GM19455 (cell line): ENCODE data around the gene MEGF11.

Source experiments
- ATAC-seq: cut with Tn5 transposase; IDR thresholded peaks from one replicate; pipeline ENCODE4 v1.9.1; 2021; ENCODE audit not compliant: unreplicated experiment

Gene MEGF11

GRCh38 chr15:66148187-66148586, 105.4 kb downstream of the MEGF11 start:
- no peak for ATAC-seq

- ATAC-seq, result no peak
Observed at GRCh38 chr15:66147440-66147839, 106.1 kb downstream of the MEGF11 start.

GRCh38 chr15:66145726-66146182, 107.8 kb downstream of the MEGF11 start:
- ATAC-seq, result no peak

GRCh38 chr15:66144978-66145725, 108.4 kb downstream of the MEGF11 start:
- ATAC-seq, result no peak

GRCh38 chr15:66142285-66142684, 111.3 kb downstream of the MEGF11 start:
- no peak for ATAC-seq

DNA sequence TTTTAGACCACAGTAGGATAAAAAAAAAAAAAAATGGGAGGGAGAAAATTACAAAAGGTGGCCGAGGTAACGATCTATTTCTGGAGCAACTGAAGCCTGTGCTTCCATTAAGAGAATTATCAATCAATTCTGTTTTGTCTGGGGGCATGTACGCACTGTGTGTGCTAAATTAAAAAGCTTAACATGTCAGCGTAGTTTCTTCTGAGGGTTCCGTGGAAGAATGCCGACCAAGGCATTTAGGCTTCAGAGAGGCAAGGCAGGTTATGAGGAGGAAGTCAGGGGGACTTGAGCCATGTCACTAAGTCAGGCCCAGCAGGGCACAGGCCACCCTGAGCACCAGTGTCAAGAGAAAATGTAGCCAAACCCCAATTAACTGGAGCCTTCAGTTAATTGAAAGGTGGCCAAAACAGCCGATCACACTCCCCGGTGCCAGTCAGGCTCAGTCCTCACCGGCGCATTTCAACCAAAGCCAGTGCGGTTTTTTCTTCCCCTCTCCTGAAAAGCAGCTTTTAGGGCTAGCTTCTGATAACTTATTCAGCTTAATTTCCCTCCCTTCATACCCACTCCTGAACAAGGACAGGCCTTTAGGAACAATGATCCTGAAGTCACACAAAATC, 113.9 kb downstream of the MEGF11 start:
- no peak for ATAC-seq

DNA sequence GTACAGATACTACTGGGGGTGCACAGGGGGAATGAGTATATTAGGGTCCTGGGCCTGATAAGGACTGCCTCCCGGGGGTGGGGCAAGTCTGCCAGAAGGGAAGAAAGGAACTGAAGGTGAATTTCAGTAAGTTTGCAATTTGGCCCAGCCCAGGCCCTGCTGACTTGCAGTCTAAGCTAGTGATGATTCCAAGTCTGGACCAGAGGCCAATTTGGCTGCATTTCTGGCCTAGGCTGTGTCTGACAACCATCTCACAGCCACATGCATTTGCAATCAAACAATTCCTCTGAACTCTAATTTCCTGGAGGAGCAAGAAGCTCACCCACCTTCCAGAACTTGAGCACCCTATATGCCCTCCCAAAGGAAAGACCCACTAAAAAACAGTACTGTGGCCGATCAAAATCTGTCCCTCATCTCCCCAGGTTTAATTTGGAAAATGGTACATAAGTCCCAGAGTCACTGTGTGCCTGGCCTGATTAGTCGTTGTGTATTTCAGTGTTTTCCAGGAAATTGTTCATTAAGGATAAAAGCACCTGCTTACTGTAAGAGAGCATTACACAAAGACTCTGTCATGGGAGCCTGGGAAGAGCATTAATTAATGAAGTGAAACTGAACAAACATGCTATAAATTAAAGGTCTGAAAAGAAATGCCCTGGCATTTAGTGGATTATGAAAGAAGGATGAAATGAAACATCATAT, 114.5 kb downstream of the MEGF11 start:
- no peak for ATAC-seq

GRCh38 chr15:66138096-66138783, 115.3 kb downstream of the MEGF11 start:
- ATAC-seq, result no peak

DNA sequence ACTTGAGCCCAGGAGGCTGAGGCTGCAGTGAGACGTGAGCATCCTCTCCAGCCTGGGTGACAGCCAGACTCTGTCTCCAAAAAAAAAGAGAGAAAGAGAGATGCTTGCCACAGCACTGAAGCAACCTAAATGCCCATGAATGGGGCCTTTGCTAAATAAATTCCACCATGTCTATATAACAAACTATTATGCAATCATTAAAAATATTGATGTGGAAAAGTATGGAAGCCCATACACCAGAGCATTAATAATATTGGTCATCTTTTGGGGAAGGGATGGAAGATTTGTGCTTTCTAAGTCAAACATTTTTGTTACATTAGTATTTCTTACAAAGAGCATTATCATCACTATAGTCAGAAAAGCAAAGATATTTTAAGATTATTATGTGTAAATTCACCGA, 116.6 kb downstream of the MEGF11 start:
- ATAC-seq, result no peak

- no peak for ATAC-seq
Observed at GRCh38 chr15:66135664-66136063, 117.9 kb downstream of the MEGF11 start.

GRCh38 chr15:66134284-66134683, 119.3 kb downstream of the MEGF11 start:
- no peak for ATAC-seq

DNA sequence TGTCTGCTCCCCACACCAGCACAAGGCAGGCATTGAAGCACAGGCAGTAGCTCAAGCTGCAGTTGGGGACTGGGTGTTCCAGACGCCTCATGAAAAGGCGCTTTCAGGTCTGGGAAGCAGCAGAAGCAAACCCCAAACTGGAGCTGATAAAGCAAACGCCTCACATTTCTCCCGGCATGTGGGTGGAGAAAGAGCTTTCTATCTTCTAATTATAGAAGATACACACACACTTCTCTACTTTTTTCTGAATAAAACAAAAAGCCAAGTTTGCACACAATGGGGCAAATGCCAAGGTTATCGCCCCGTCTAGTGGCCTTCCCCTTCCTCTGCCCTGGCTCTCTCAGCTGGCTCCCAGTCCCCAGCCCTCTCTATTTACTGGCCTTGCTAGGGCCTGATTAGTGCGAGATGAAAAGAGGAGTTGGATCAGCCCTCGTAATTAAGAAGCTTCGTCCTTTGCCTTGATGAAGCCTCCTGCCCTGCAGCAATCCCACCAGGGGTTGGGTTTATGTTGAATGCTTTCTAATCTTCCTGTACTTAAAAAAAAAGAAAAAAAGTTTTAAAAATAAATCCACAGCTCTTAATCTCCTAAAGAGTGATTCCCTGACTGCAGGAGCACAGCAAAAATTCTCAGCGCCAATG, 120.2 kb downstream of the MEGF11 start:
- ATAC-seq, result no peak

GRCh38 chr15:66132251-66132816, 121.2 kb downstream of the MEGF11 start:
- no peak for ATAC-seq

GRCh38 chr15:66131831-66132230, 121.7 kb downstream of the MEGF11 start:
- no peak for ATAC-seq

- no peak for ATAC-seq
Observed at GRCh38 chr15:66131200-66131599, 122.3 kb downstream of the MEGF11 start.

DNA sequence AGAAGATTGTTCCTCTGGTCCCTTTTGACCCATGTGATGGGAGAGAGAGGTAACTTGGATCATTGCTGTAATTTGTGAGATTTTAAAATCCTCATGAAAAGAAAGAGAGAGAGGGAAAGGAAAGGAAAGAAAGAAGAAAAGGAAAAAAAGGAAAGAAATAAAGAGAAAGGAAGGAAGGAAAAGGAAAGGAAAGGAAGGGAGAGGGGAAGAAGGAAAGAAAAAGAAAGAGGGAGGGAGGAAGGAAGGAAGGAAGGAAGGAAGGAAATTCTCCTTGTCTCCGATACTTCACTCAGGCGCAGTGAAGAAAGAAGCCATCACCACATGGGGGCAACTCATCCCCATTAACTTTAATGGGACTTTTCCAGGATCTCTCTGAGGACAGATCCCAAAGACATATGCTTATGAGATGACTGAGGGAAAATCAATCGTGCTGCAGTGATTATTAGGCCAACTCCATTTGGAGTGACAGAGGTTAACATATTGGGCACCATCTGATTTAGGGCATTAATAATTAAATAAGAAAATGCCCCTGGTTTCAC, 123.0 kb downstream of the MEGF11 start:
- no peak for ATAC-seq

- ATAC-seq, result no peak
Observed at GRCh38 chr15:66129586-66129985, 124.0 kb downstream of the MEGF11 start.

- no peak for ATAC-seq
Observed at GRCh38 chr15:66128116-66128680, 125.4 kb downstream of the MEGF11 start.

DNA sequence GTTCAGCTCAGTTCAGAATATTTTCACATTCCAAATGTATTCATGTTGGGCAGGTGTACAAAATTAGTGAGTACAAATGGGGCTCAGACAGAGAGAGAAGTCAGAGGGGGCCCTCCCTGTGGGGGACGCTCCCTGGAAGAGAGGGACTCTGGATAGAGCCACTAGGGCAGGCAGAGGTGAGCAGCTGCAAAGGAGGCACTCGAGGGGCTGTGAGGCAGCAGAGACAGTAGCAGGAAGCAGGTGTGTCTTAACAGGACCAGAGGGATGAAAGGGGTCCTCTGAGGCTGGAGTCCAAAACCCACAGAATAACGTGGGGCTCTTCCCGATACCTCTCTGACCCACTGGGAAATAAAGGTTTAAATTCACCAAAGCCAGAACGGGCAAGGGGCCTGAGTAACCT, 127.1 kb downstream of the MEGF11 start:
- no peak for ATAC-seq

- ATAC-seq, result no peak
Observed at GRCh38 chr15:66126031-66126441, 127.5 kb downstream of the MEGF11 start.
